Mucosa of stomach (tissue), 1 donor: Measurements from ENCODE around the gene NR2E1.
A peak's percentile ranks its signal among the peaks of the same experiment; 100 is the strongest.

Source experiments
- H3K27me3 ChIP-seq: one replicate; pipeline ENCODE4 v1.7.0; 2013; ENCODE audit warnings: mild to moderate bottlenecking, low read length; ENCODE audit not compliant: control insufficient read depth, insufficient read depth
- H3K36me3 ChIP-seq: one replicate; pipeline ENCODE4 v1.7.0; 2013; ENCODE audit warnings: low read length; ENCODE audit not compliant: control insufficient read depth, insufficient read depth
- H3K4me1 ChIP-seq: one replicate; pipeline ENCODE4 v1.7.0; 2013; ENCODE audit warnings: mild to moderate bottlenecking, low read length; ENCODE audit not compliant: control insufficient read depth, insufficient read depth
- H3K4me3 ChIP-seq: one replicate; pipeline ENCODE4 v1.7.0; 2013; ENCODE audit warnings: low read length
- H3K9ac ChIP-seq: one replicate; pipeline ENCODE4 v1.7.0; 2013; ENCODE audit warnings: mild to moderate bottlenecking, low read length, moderate library complexity
- H3K9me3 ChIP-seq: one replicate; pipeline ENCODE4 v1.7.0; 2013; ENCODE audit warnings: mild to moderate bottlenecking, low read length, moderate library complexity; ENCODE audit not compliant: control insufficient read depth
- donor health status: Pancreatic carcinoma.

The NR2E1 gene

GRCh38 chr6:108165714-108166663 lies at the start of gene NR2E1:
Gene NR2E1, plus strand, starts transcription at chr6:108166022. Its CDS starts 744 bp downstream, at chr6:108166766.
- Histone ChIP-seq H3K9ac (no peak within 1 kb of the TSS), H3K9me3 (no peaks in the 10 kb centered on the region)

GRCh38 chr6:108116546-108117426 lies 49.0 kb upstream of the NR2E1 start:
- Histone ChIP-seq H3K9me3 (no peaks in the 10 kb centered on the region), H3K4me1 (peaks cover 49% of the 10 kb centered on the region), H3K27me3 (peaks cover 97% of the 10 kb centered on the region), H3K4me3 (no peak overlapping the region), H3K36me3 (no peaks in the 10 kb centered on the region), H3K9ac (no peak overlapping the region)

More at GRCh38 chr6:108165714-108166663, at the start of gene NR2E1:
- Histone ChIP-seq H3K4me3 (no peak within 1 kb of the TSS), H3K27me3 (peaks cover 100% of the 10 kb centered on the region), H3K4me1 (peaks cover 38% of the 10 kb centered on the region), H3K36me3 (no peaks in the 10 kb centered on the region)

GRCh38 chr6:108117427-108118358 lies 48.1 kb upstream of the NR2E1 start:
- Histone ChIP-seq H3K9me3 (no peaks in the 10 kb centered on the region), H3K36me3 (no peaks in the 10 kb centered on the region), H3K4me1 (peaks cover 49% of the 10 kb centered on the region), H3K4me3 (peak overlapping the region; percentile 82), H3K9ac (peak overlapping the region; percentile 28), H3K27me3 (peaks cover 97% of the 10 kb centered on the region)

- H3K4me1 ChIP-seq: peaks cover 47% of the 10 kb centered on the region
- no peak overlapping the region for H3K9ac ChIP-seq
- no peaks in the 10 kb centered on the region for H3K36me3 ChIP-seq
- no peak overlapping the region for H3K4me3 ChIP-seq
- H3K27me3 ChIP-seq: peaks cover 97% of the 10 kb centered on the region
- H3K9me3 ChIP-seq: no peaks in the 10 kb centered on the region
These were observed 47.5 kb upstream of the NR2E1 start for GRCh38 chr6:108118359-108118724.

- Histone ChIP-seq H3K36me3 (no peaks in the 10 kb centered on the region), H3K9me3 (no peaks in the 10 kb centered on the region), H3K27me3 (peaks cover 97% of the 10 kb centered on the region), H3K4me3 (no peak overlapping the region), H3K4me1 (peaks cover 39% of the 10 kb centered on the region), H3K9ac (peak overlapping the region; percentile 39)
These were observed 46.7 kb upstream of the NR2E1 start for GRCh38 chr6:108118810-108119768.

- peaks cover 33% of the 10 kb centered on the region for H3K4me1 ChIP-seq
- H3K27me3 ChIP-seq: peaks cover 97% of the 10 kb centered on the region
- H3K9ac ChIP-seq: no peak overlapping the region
- H3K4me3 ChIP-seq: no peak overlapping the region
- no peaks in the 10 kb centered on the region for H3K36me3 ChIP-seq
- no peaks in the 10 kb centered on the region for H3K9me3 ChIP-seq
These were observed 46.1 kb upstream of the NR2E1 start for GRCh38 chr6:108119769-108120141.

- Histone ChIP-seq H3K9ac (no peak overlapping the region), H3K4me3 (no peak overlapping the region), H3K27me3 (peaks cover 97% of the 10 kb centered on the region), H3K4me1 (peaks cover 28% of the 10 kb centered on the region), H3K36me3 (no peaks in the 10 kb centered on the region), H3K9me3 (no peaks in the 10 kb centered on the region)
These were observed 45.5 kb upstream of the NR2E1 start for GRCh38 chr6:108120311-108120710.

- H3K9me3 ChIP-seq: no peaks in the 10 kb centered on the region
- H3K9ac ChIP-seq: no peak overlapping the region
- peaks cover 18% of the 10 kb centered on the region for H3K4me1 ChIP-seq
- H3K4me3 ChIP-seq: no peak overlapping the region
- no peaks in the 10 kb centered on the region for H3K36me3 ChIP-seq
- H3K27me3 ChIP-seq: peaks cover 89% of the 10 kb centered on the region
These were observed 44.2 kb upstream of the NR2E1 start for GRCh38 chr6:108121612-108122011.

GRCh38 chr6:108123481-108123929 lies 42.3 kb upstream of the NR2E1 start:
- no peak overlapping the region for H3K9ac ChIP-seq
- no peak overlapping the region for H3K4me3 ChIP-seq
- H3K4me1 ChIP-seq: peaks cover 20% of the 10 kb centered on the region
- H3K27me3 ChIP-seq: peaks cover 72% of the 10 kb centered on the region
- no peaks in the 10 kb centered on the region for H3K9me3 ChIP-seq
- H3K36me3 ChIP-seq: no peaks in the 10 kb centered on the region

GRCh38 chr6:108123946-108124345 lies 41.9 kb upstream of the NR2E1 start:
- Histone ChIP-seq H3K9me3 (no peaks in the 10 kb centered on the region), H3K27me3 (peaks cover 67% of the 10 kb centered on the region), H3K36me3 (no peaks in the 10 kb centered on the region), H3K4me3 (no peak overlapping the region), H3K9ac (no peak overlapping the region), H3K4me1 (peaks cover 18% of the 10 kb centered on the region)
